GM12878 (cell line): ENCODE results near the gene TMEM19. TPM values are rescaled to one million over a fixed set of nuclear protein-coding genes. Genes with fewer than 3 reads are reported as not detected.

Source experiments
- ATAC-seq: fragments of 200-7000 bp; cut with Tn5 transposase; 3 replicates; pipeline ENCODE4 v1.9.1; 2020; ENCODE audit warnings: mild to moderate bottlenecking, moderate library complexity
- BruUV-seq: library from RNA; stranded (reverse); fragments of 400-500 nt; replicated peaks from 2 replicates; lab custom pipeline; 2021; lab: Mats Ljungman, UMichigan
- CTCF ChIA-PET: fragments of 300-600 bp; sonication (Branson Sonifier 250); formaldehyde crosslinking; extraction: SDS; loops from one replicate; lab custom pipeline; 2021; ENCODE audit warnings: inconsistent platforms; lab: Yijun Ruan, JAX
- POLR2A ChIA-PET: fragments of 350-600 bp; formaldehyde crosslinking; extraction: SDS; loops from one replicate; lab custom pipeline; 2021; ENCODE audit warnings: inconsistent platforms; lab: Charles Lee
- RAD21 ChIA-PET: fragments of 300-600 bp; sonication (Branson Sonifier 250); formaldehyde crosslinking; loops from one replicate; lab custom pipeline; 2023; ENCODE audit warnings: antibody characterized with exemption; ENCODE audit not compliant: unreplicated experiment; lab: Charles Lee
- SMC1A ChIA-PET: fragments of 300-600 bp; sonication (Branson Sonifier 250); formaldehyde crosslinking; loops from one replicate; lab custom pipeline; 2023; ENCODE audit not compliant: unreplicated experiment, uncharacterized antibody; lab: Charles Lee
- DNase-seq: peaks from one replicate; pipeline ENCODE4 v3.0.0-alpha.2; 2011; ENCODE audit warnings: low read depth, low spot score
- FAIRE-seq: peaks from 3 replicates; lab custom pipeline; 2011; peaks lifted over from hg19 to GRCh38; lab: Jason Lieb, UNC
- H2AFZ ChIP-seq: 2 replicates; pipeline ENCODE4 v1.6.0; 2011; ENCODE audit warnings: low read depth, low read length, control low read depth; ENCODE audit not compliant: control insufficient read depth
- H3K27ac ChIP-seq: 2 replicates; pipeline ENCODE4 v1.5.1; 2011; ENCODE audit warnings: control low read depth; ENCODE audit not compliant: control insufficient read depth, insufficient read depth
- H3K27me3 ChIP-seq, 2 experiments: replicated peaks in 1 of 2; 2 replicates each; pipeline versions ENCODE4 v1.6.0 to v1.6.1; 2011; ENCODE audit warnings: low read length in 1 of 2; ENCODE audit not compliant: control insufficient read depth in 2 of 2, insufficient read depth in 2 of 2
- H3K36me3 ChIP-seq, 2 experiments: 2 replicates each; pipeline ENCODE4 v1.5.1; 2011; ENCODE audit warnings: low read length in 1 of 2; ENCODE audit not compliant: control insufficient read depth in 2 of 2, insufficient read depth in 2 of 2
- H3K4me1 ChIP-seq: 2 replicates; pipeline ENCODE4 v1.6.1; 2011; ENCODE audit warnings: mild to moderate bottlenecking, low read length, moderate library complexity, mixed read lengths; ENCODE audit not compliant: control insufficient read depth, insufficient read depth
- H3K4me2 ChIP-seq: 2 replicates; pipeline ENCODE4 v1.6.0; 2011; ENCODE audit warnings: control low read depth; ENCODE audit not compliant: control insufficient read depth, insufficient read depth
- H3K4me3 ChIP-seq: fragments of 200-600 bp; sonication (generic); 2 replicates; pipeline ENCODE4 v1.5.1; 2016
- H3K79me2 ChIP-seq: 2 replicates; pipeline ENCODE4 v1.6.0; 2011; ENCODE audit warnings: low read length; ENCODE audit not compliant: control insufficient read depth, insufficient read depth
- H3K9ac ChIP-seq: 2 replicates; pipeline ENCODE4 v1.8.0; 2011; ENCODE audit warnings: low read length, control low read depth, mixed read lengths; ENCODE audit not compliant: control insufficient read depth, insufficient read depth
- H3K9me3 ChIP-seq: replicated peaks from 3 replicates; pipeline ENCODE4 v1.5.1; 2011; ENCODE audit warnings: mild to moderate bottlenecking, low read length; ENCODE audit not compliant: control insufficient read depth, insufficient read depth
- H4K20me1 ChIP-seq: 2 replicates; pipeline ENCODE4 v1.6.0; 2011; ENCODE audit not compliant: control insufficient read depth, insufficient read depth
- BACH1 ChIP-seq: fragments of 450-650 bp; IDR thresholded peaks from 2 replicates; pipeline ENCODE4 v1.6.1; 2017; ENCODE audit warnings: mild to moderate bottlenecking, borderline replicate concordance
- CBX5 ChIP-seq: sonication (generic); IDR thresholded peaks from 2 replicates; pipeline ENCODE4 v1.6.1; 2016; ENCODE audit warnings: low read depth, moderate library complexity, mild to moderate bottlenecking, inconsistent platforms
- CHD4 ChIP-seq: fragments of 200-600 bp; sonication (generic); IDR thresholded peaks from 2 replicates; pipeline ENCODE4 v1.6.1; 2016; ENCODE audit warnings: mild to moderate bottlenecking
- CTCF ChIP-seq, 3 experiments: IDR thresholded peaks in 2 of 3; conservative IDR thresholded peaks in 1 of 3; 2 replicates each; pipeline ENCODE4 v1.5.1; 2011; ENCODE audit warnings: low read depth in 3 of 3, low read length in 3 of 3, mild to moderate bottlenecking in 3 of 3, control low read depth in 2 of 3, moderate library complexity in 2 of 3, inconsistent platforms in 1 of 3, mixed read lengths in 1 of 3; ENCODE audit not compliant: control insufficient read depth in 2 of 3, insufficient read depth in 1 of 3; ENCODE audit errors: extremely low read depth in 1 of 3
- ESRRA ChIP-seq: IDR thresholded peaks from 2 replicates; pipeline ENCODE4 v1.6.1; 2012; ENCODE audit warnings: mild to moderate bottlenecking, low read length, improper control_type of control experiment
- FOXK2 ChIP-seq: fragments of 450-650 bp; IDR thresholded peaks from 2 replicates; pipeline ENCODE4 v1.6.1; 2017; ENCODE audit warnings: mild to moderate bottlenecking, moderate library complexity
- MEF2B ChIP-seq: fragments of 450-650 bp; IDR thresholded peaks from 2 replicates; pipeline ENCODE4 v1.6.1; 2018; ENCODE audit warnings: mild to moderate bottlenecking, moderate library complexity; ENCODE audit not compliant: partially characterized antibody, poor library complexity, severe bottlenecking
- MTA2 ChIP-seq: fragments of 450-650 bp; IDR thresholded peaks from 2 replicates; pipeline ENCODE4 v1.6.1; 2016; ENCODE audit warnings: low read depth, mild to moderate bottlenecking, moderate library complexity
- NR2F1 ChIP-seq: fragments of 450-650 bp; conservative IDR thresholded peaks from 2 replicates; pipeline ENCODE4 v1.6.1; 2017; ENCODE audit warnings: mild to moderate bottlenecking
- RFX5 ChIP-seq: IDR thresholded peaks from 2 replicates; pipeline ENCODE4 v1.6.1; 2011; ENCODE audit warnings: low read depth, low read length, improper control_type of control experiment
- TARDBP ChIP-seq: IDR thresholded peaks from 2 replicates; pipeline ENCODE4 v1.6.1; 2016; ENCODE audit warnings: borderline replicate concordance
- WGBS: methylation state at CpG from one replicate; pipeline ENCODE4 v1.1.6; 2016; ENCODE audit warnings: low lambda C conversion rate; ENCODE audit not compliant: insufficient replicate concordance, insufficient coverage; ENCODE audit errors: missing lambda C conversion rate; 5-methylcytosine and 5-hydroxymethylcytosine counted together
- in situ Hi-C: fragments of 300-500 bp; cut with MboI; formaldehyde crosslinking; loops from 9 replicates; pipeline ENCODE4 v1.14.3; 2018; ENCODE audit warnings: mixed read lengths
- intact Hi-C: fragments of 100-400 bp; cut with micrococcal nuclease; formaldehyde crosslinking; loops from one replicate; pipeline ENCODE4 v1.14.2; 2022; ENCODE audit not compliant: unreplicated experiment
- polyA plus RNA-seq, 11 experiments: library from polyadenylated mRNA; depleted of rRNA in 4 of 11; unstranded in 6 of 11; stranded (reverse) in 5 of 11; fragments of >200 nt; fragmentation: Nextera tagmentation in 4 of 11; fragmentation: Illumina TruSeq in 1 of 11; extraction: Ambion mirVana in 4 of 11; extraction: Trizol in 1 of 11; gene quantifications; 1 replicate in 1 of 11; 2 replicates in 10 of 11; pipeline versions ENCODE4 v1.2.1 to v1.2.3, GENCODE V29; 2011 to 2016; ENCODE audit warnings: inconsistent platforms in 2 of 11, missing spikeins in 2 of 11, low read depth in 1 of 11
- total RNA-seq, 4 experiments: library from RNA; depleted of rRNA in 3 of 4; stranded (reverse); fragments of >200 nt in 3 of 4; fragmentation: Illumina TruSeq in 1 of 4; extraction: Trizol in 1 of 4; gene quantifications; 2 replicates each; pipeline versions ENCODE4 v1.2.1 to v1.2.3, GENCODE V29; 2013 to 2021

The TMEM19 gene
- total and polyA plus RNA-seq, 10 of the 15 experiments (the other 5 are each of a cell fraction or from before 2014, with no cell fraction given), result 26.7 to 54.9 (median 39.3) TPM

DNA sequence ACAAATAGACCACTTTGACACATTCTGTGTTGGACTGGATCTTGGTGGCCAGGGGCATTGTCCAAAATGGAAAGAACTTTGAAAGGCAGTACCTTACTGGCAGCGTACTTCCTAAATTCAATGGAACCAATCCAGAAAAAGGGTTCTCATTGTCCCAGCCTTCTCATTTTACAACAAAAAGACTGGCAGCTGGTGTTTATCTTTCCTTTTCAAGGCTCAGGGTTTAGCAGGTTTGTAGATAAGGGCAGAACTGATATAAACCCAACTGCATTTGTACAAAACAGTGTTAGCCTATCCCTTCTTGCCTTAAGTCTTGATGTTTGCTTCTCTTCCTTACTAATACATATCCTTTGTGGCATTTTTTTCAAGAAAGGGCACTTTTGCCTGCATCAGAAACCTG lies 14.1 kb upstream of the TMEM19 start:
- ChIA-PET CTCF (interaction anchor here (1.3 kb wide), 1 partner anchor 35 kb away, joined by 3 read pairs; no protein-coding TSS in a partner anchor), SMC1A (interaction anchor here (1.1 kb wide), 1 partner anchor 22 kb away, joined by 3 read pairs; no protein-coding TSS in a partner anchor), RAD21 (interaction anchor here (0.6 to 0.9 kb wide), 2 partner anchors 73 to 75 kb away, joined by 3 to 4 read pairs; no protein-coding TSS in a partner anchor), POLR2A (interaction anchor here (1.0 kb wide), 1 partner anchor 10 kb away, joined by 4 read pairs; no protein-coding TSS in a partner anchor)
- Histone ChIP-seq H3K4me2 (no peak overlapping the region), H2AFZ (no peak overlapping the region), H3K4me1 (no peaks in the 10 kb centered on the region), H3K36me3 (no peaks in the 10 kb centered on the region), H3K27ac (no peak overlapping the region), H3K9me3 (no peaks in the 10 kb centered on the region), H4K20me1 (no peaks in the 10 kb centered on the region), H3K4me3 (no peak overlapping the region), H3K9ac (no peak overlapping the region), H3K27me3 (no peaks in the 10 kb centered on the region), H3K79me2 (no peaks in the 10 kb centered on the region)
- intact Hi-C loops, result no loop called here
- TF ChIP-seq CHD4, result no peak
- TF ChIP-seq CBX5, result no peak
- no peak for TF ChIP-seq ESRRA
- TF ChIP-seq BACH1, result no peak
- no peak for TF ChIP-seq TARDBP
- TF ChIP-seq FOXK2, result no peak
- no peak for TF ChIP-seq CTCF (IDR thresholded peaks at IDR 0.05 in 2 of 3, conservative IDR thresholded peaks at IDR 0.05 in 1 of 3; ENCODE audit: control insufficient read depth in 2 of 3, extremely low read depth in 1 of 3, insufficient read depth in 1 of 3, low read depth in 3 of 3, low read length in 3 of 3)
- TF ChIP-seq MTA2, result no peak
- TF ChIP-seq NR2F1, result no peak
- no peak for TF ChIP-seq RFX5
- no peak for TF ChIP-seq MEF2B
- ATAC-seq (no peak), DNase-seq (no peak), FAIRE-seq (no peak)
- in situ Hi-C loops, result no loop called here
- 94% methylated on average over 1 of the region's 1 CpG for WGBS
- BruUV-seq, result no TSS peak
